NCI-H446 (cell line): Measurements from ENCODE around the gene TLCD3B.

Experiments
- DNase-seq, 2 experiments: peaks; one replicate each; lab custom pipeline; 2025; lab: John Stamatoyannopoulos, UW

Gene TLCD3B

GRCh38 chr16:29988346-29989075 lies 42.6 kb downstream of the TLCD3B start:
- no peak for DNase-seq

- no peak for DNase-seq
Observed at GRCh38 chr16:29987371-29988085, 43.5 kb downstream of the TLCD3B start.

GRCh38 chr16:29986931-29987330 lies 44.1 kb downstream of the TLCD3B start:
- no peak for DNase-seq

GRCh38 chr16:29986231-29986630 lies 44.8 kb downstream of the TLCD3B start:
- DNase-seq = no peak

GRCh38 chr16:29985271-29985811 lies 45.7 kb downstream of the TLCD3B start:
- DNase-seq = no peak

GRCh38 chr16:29984764-29985147 lies 46.3 kb downstream of the TLCD3B start:
- no peak for DNase-seq

GRCh38 chr16:29984137-29984763 lies 46.8 kb downstream of the TLCD3B start:
- no peak for DNase-seq

GRCh38 chr16:29983420-29984136 lies 47.5 kb downstream of the TLCD3B start:
- no peak for DNase-seq

GRCh38 chr16:29982560-29983419 lies 48.3 kb downstream of the TLCD3B start:
- DNase-seq = no peak

GRCh38 chr16:29978564-29979270 lies 52.4 kb downstream of the TLCD3B start:
- DNase-seq = no peak

GRCh38 chr16:29978081-29978480 lies 53.0 kb downstream of the TLCD3B start:
- DNase-seq = no peak

- no peak for DNase-seq
Observed at GRCh38 chr16:29977063-29977825, 53.8 kb downstream of the TLCD3B start.

- no peak for DNase-seq
Observed at GRCh38 chr16:29975811-29976511, 55.1 kb downstream of the TLCD3B start.

GRCh38 chr16:29975134-29975538 lies 55.9 kb downstream of the TLCD3B start:
- DNase-seq = no peak
